H1 (cell line): ENCODE results near the gene IFNAR2. TPM values are rescaled to one million over a fixed set of nuclear protein-coding genes. Genes with fewer than 3 reads are reported as not detected.

Experiments
- CHD2 ChIP-seq: IDR thresholded peaks from 2 replicates; pipeline ENCODE4 v1.6.1; 2012; ENCODE audit warnings: low read length, improper control_type of control experiment
- CTCF ChIP-seq, 3 experiments: IDR thresholded peaks; 1 replicate in 2 of 3; 2 replicates in 1 of 3; pipeline versions ENCODE4 v1.5.1 to v1.6.1; 2011; ENCODE audit warnings: low read length in 3 of 3, mild to moderate bottlenecking in 3 of 3, inconsistent platforms in 2 of 3, low read depth in 1 of 3, moderate library complexity in 1 of 3; ENCODE audit not compliant: insufficient read depth in 1 of 3; ENCODE audit errors: control extremely low read depth in 1 of 3
- EZH2 ChIP-seq: fragments of 200-600 bp; sonication (generic); IDR thresholded peaks from 2 replicates; pipeline ENCODE4 v1.7.1; 2012; ENCODE audit warnings: low read depth, mild to moderate bottlenecking, moderate library complexity, low read length, inconsistent platforms; ENCODE audit not compliant: severe bottlenecking
- JUND ChIP-seq: IDR thresholded peaks from 2 replicates; pipeline ENCODE4 v1.6.1; 2011; ENCODE audit warnings: mild to moderate bottlenecking, improper control_type of control experiment, low read length
- POU5F1 ChIP-seq: IDR thresholded peaks from 2 replicates; pipeline ENCODE4 v1.6.1; 2011; ENCODE audit warnings: low read depth, mild to moderate bottlenecking, low read length, moderate library complexity
- TCF12 ChIP-seq: IDR thresholded peaks from 2 replicates; pipeline ENCODE4 v1.6.1; 2011; ENCODE audit warnings: low read depth, mild to moderate bottlenecking, low read length
- ZNF274 ChIP-seq: IDR thresholded peaks from 2 replicates; pipeline ENCODE4 v1.7.0; 2012; ENCODE audit warnings: low read length, borderline replicate concordance; ENCODE audit errors: extremely low read depth
- polyA plus RNA-seq, 7 experiments: library from polyadenylated mRNA; depleted of rRNA in 3 of 7; stranded (reverse) in 5 of 7; unstranded in 2 of 7; fragments of >200 nt in 5 of 7; fragments of 200-250 nt in 2 of 7; gene quantifications; 1 replicate in 5 of 7; 2 replicates in 1 of 7; 4 replicates in 1 of 7; pipeline versions ENCODE4 v1.2.1 to v1.2.3, GENCODE V29; 2011 to 2013; ENCODE audit warnings: missing spikeins in 2 of 7, mixed read lengths in 2 of 7
- total RNA-seq: library from RNA; stranded (reverse); fragmentation: NEBNext Ultra II Directional; extraction: Animal tissue kit (Norgen Biotek cat#: 25700); gene quantifications from 2 replicates; pipeline ENCODE4 v1.2.1, GENCODE V29; 2021

IFNAR2 gene
- total and polyA plus RNA-seq, 2 of the 8 experiments (the other 6 are each of a cell fraction or from before 2014, with no cell fraction given), result 12.2 to 16.1 TPM

- TF ChIP-seq POU5F1 (no peak), EZH2 (no peak), JUND (no peak), TCF12 (no peak), ZNF274 (no peak), CTCF (IDR thresholded peaks at IDR 0.05; ENCODE audit: control extremely low read depth in 1 of 3, insufficient read depth in 1 of 3, low read depth in 1 of 3, low read length in 3 of 3) (no peak), CHD2 (no peak)
Measured at GRCh38 chr21:33201956-33202355, 27.8 kb upstream of the IFNAR2 start (continued).
